Lower leg skin (tissue), 3 donors: ENCODE results near the gene CCL13.

ENCODE experiments used
- CTCF ChIP-seq, 3 donors: fragments of 450-650 bp; IDR thresholded peaks; one replicate each; pipeline ENCODE4 v1.5.1; 2016; ENCODE audit warnings: antibody characterized with exemption in 3 of 3, mild to moderate bottlenecking in 3 of 3, moderate library complexity in 2 of 3
- POLR2A ChIP-seq, 2 donors: fragments of 450-650 bp; IDR thresholded peaks; one replicate each; pipeline ENCODE4 v1.6.1; 2016 to 2017; ENCODE audit warnings: antibody characterized with exemption in 2 of 2, mild to moderate bottlenecking in 1 of 2, moderate library complexity in 1 of 2

GRCh38 chr17:34349751-34350150, 6.5 kb upstream of the CCL13 start:
- TF ChIP-seq CTCF (IDR thresholded peaks at IDR 0.05): no peak
- no peak for TF ChIP-seq POLR2A (IDR thresholded peaks at IDR 0.05)
